Adrenal gland (tissue), 12 donors: ENCODE measurements around the gene ZGRF1. TPM values are rescaled to one million over a fixed set of nuclear protein-coding genes. Genes with fewer than 3 reads are reported as not detected.
"Not testable (repeated sequence)": the region's sequence is repeated elsewhere in the genome, so short reads cannot be mapped to it uniquely, and the experiment has no call there.

ENCODE experiments used
- DNase-seq, 7 donors: peaks; one replicate each; pipeline ENCODE4 v3.0.0-alpha.2; 2019 to 2020
- H3K27ac ChIP-seq, 5 donors: fragments of 200-600 bp; sonication (generic) in 4 of 5; 1 replicate in 3 of 5; 2 replicates in 2 of 5; pipeline versions ENCODE4 v1.5.1 to v1.8.0; 2016 to 2020; ENCODE audit warnings: mild to moderate bottlenecking in 1 of 5
- H3K27me3 ChIP-seq: fragments of 200-600 bp; 2 replicates; pipeline ENCODE4 v1.8.0; 2021
- H3K36me3 ChIP-seq, 2 donors: fragments of 200-600 bp; replicated peaks in 1 of 2; 1 replicate in 1 of 2; 2 replicates in 1 of 2; pipeline versions ENCODE4 v1.5.1 to v1.8.0; 2018 to 2022
- H3K4me1 ChIP-seq, 2 donors: fragments of 200-600 bp; replicated peaks in 1 of 2; 1 replicate in 1 of 2; 2 replicates in 1 of 2; pipeline versions ENCODE4 v1.5.1 to v1.8.0; 2018 to 2021
- H3K4me3 ChIP-seq, 4 donors: fragments of 200-600 bp; sonication (generic) in 3 of 4; one replicate each; pipeline ENCODE4 v1.5.1; 2016 to 2018
- H3K9me3 ChIP-seq, 3 donors: fragments of 200-600 bp; sonication (generic) in 1 of 3; replicated peaks in 1 of 3; 1 replicate in 2 of 3; 2 replicates in 1 of 3; pipeline versions ENCODE4 v1.5.1 to v1.8.0; 2016 to 2021
- POLR2A ChIP-seq, 2 donors: fragments of 450-650 bp; IDR thresholded peaks; one replicate each; pipeline ENCODE4 v1.6.1; 2017; ENCODE audit warnings: antibody characterized with exemption in 2 of 2, mild to moderate bottlenecking in 2 of 2, moderate library complexity in 1 of 2
- WGBS, 4 donors: extraction: QIAGEN DNeasy Blood & Tissue Kit in 2 of 4; methylation state at CpG; one replicate each; pipeline versions ENCODE4 v1.1.5 to v1.1.7; 2013 to 2017; 5-methylcytosine and 5-hydroxymethylcytosine counted together
- intact Hi-C, 2 donors: fragments of 100-400 bp; cut with DNase I; formaldehyde crosslinking; loops; one replicate each; pipeline versions ENCODE4 v1.14.1 to v1.15.0; 2022 to 2023
- microRNA counts, 2 donors: library from miRNA; unstranded; fragments of <30 nt; microRNA quantifications; one replicate each; lab custom pipeline; 2016
- microRNA-seq, 3 donors: library from miRNA; unstranded; fragments of <30 nt; microRNA quantifications; one replicate each; pipeline ENCODE4, GENCODE V29; 2017 to 2020
- polyA plus RNA-seq, 3 donors: library from polyadenylated mRNA; stranded (reverse); fragments of 200-250 nt in 2 of 3; fragments of 350-450 nt in 1 of 3; fragmentation: Illumina TruSeq in 1 of 3; extraction: RNeasy Lipid Tissue Mini Kit (QIAGEN cat#74804) in 1 of 3; gene quantifications; one replicate each; pipeline ENCODE4 v1.2.3, GENCODE V29; 2013 to 2014
- small RNA-seq, 2 donors: library from RNA; depleted of rRNA; stranded (forward); fragments of <200 nt; gene quantifications; one replicate each; pipeline ENCODE3, GENCODE V24; 2016
- total RNA-seq, 9 donors: library from RNA; depleted of rRNA in 4 of 9; stranded (reverse); fragments of >200 nt in 4 of 9; fragments of 120-200 nt in 1 of 9; fragmentation: NEBNext Ultra II Directional in 1 of 9; extraction: Animal tissue kit (Norgen Biotek cat#: 25700) in 1 of 9; gene quantifications; one replicate each; pipeline versions ENCODE4 v1.1.0 to v1.2.4, GENCODE V29; 2013 to 2023
- TF ChIP-seq, protein P1 (sequence below), 6 experiments: fragments of 450-650 bp in 4 of 6; fragments of 200-600 bp in 2 of 6; sonication (generic) in 1 of 6; IDR thresholded peaks; 1 replicate in 5 of 6; 2 replicates in 1 of 6; pipeline versions ENCODE4 v1.5.1 to v1.8.0; 2016 to 2021; ENCODE audit warnings: antibody characterized with exemption in 6 of 6, mild to moderate bottlenecking in 2 of 6, moderate library complexity in 1 of 6
- donor health status: healthy with polysubstance abuse.
- donor health status: Bipolar disorder and iron deficiency.
- donor health status: DM: yes; HTN: yes; CAD: no.
- donor health status: DM: no; HTN: no; CAD: no.
- donor health status: DM: no; HTN: no; CAD: no.
- donor health status: DM: yes; HTN: yes; CAD: no.

ZGRF1 gene
- total and polyA plus RNA-seq, 12 donors: 0.66 to 17.6 (median 2.8) TPM

DNA sequence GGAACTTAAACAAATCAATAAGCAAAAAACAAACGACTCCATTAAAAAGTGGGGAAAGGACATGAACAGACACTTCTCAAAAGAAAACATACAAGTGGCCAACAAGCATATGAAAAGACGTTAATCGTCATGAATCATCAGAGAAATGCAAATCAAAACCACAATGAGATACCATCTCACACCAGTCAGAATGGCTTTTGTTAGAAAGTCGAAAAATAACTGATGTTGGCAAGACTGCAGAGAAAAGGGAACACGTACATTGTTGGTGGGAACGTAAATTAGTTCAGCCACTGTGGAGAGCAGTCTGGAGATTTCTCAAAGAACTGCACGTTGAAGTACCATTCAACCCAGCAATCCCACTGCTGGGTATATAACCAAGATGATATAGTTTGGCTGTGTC lies 144.4 kb downstream of the ZGRF1 start:
- no peak for TF ChIP-seq POLR2A (IDR thresholded peaks at IDR 0.05)
- TF ChIP-seq, protein P1, sequence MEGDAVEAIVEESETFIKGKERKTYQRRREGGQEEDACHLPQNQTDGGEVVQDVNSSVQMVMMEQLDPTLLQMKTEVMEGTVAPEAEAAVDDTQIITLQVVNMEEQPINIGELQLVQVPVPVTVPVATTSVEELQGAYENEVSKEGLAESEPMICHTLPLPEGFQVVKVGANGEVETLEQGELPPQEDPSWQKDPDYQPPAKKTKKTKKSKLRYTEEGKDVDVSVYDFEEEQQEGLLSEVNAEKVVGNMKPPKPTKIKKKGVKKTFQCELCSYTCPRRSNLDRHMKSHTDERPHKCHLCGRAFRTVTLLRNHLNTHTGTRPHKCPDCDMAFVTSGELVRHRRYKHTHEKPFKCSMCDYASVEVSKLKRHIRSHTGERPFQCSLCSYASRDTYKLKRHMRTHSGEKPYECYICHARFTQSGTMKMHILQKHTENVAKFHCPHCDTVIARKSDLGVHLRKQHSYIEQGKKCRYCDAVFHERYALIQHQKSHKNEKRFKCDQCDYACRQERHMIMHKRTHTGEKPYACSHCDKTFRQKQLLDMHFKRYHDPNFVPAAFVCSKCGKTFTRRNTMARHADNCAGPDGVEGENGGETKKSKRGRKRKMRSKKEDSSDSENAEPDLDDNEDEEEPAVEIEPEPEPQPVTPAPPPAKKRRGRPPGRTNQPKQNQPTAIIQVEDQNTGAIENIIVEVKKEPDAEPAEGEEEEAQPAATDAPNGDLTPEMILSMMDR (IDR thresholded peaks at IDR 0.05): no peak
- Histone ChIP-seq H3K4me3 (no peak overlapping the region), H3K4me1 (no peaks in the 10 kb centered on the region)

DNA sequence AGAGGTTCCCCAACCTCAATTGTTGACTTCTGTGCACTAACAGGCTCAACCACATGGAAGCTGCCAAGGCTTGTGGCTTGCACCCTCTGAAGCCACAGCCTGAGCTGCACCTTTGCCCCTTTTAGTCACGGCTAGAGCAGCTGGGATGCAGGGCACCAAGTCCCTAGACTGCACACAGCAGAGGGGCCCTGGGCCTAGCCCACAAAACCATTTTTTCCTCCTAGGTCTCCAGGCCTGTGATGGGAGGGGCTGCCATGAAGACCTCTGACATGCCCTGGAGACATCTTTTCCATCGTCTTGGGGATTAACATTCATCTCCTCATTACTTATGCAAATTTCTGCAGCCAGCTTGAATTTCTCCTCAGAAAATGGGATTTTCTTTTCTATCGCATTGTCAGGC lies 145.9 kb downstream of the ZGRF1 start:
- intact Hi-C loops, DNase-seq: not testable (repeated sequence)
- 72 to 89% (median 78%) methylated on average over 2 to 3 of the region's 3 CpGs for WGBS, 4 donors

More for the DNA sequence above, 144.4 kb downstream of the ZGRF1 start:
- intact Hi-C loops: no loop called here
- Histone ChIP-seq H3K27ac (no peak overlapping the region), H3K9me3 (peaks cover 0 to 7% (median 0%) of the 10 kb centered on the region in 3 donors), H3K27me3 (no peaks in the 10 kb centered on the region), H3K36me3 (no peaks in the 10 kb centered on the region)
- DNase-seq: no peak
- 73 to 78% (median 77%) methylated on average over 7 of the region's 7 CpGs for WGBS, 4 donors

More for the DNA sequence above, 145.9 kb downstream of the ZGRF1 start:
- H3K27me3 ChIP-seq, H3K4me1 ChIP-seq, H3K36me3 ChIP-seq, H3K9me3 ChIP-seq, H3K4me3 ChIP-seq, H3K27ac ChIP-seq: not testable (repeated sequence)

MicroRNA genes within 50 kb of the gene (microRNA counts, 767-probe panel; counts per million panel counts)
- microRNA hsa-miR-302a-3p (lab: Ali Mortazavi, UCI) (0 counts per million in 2 donors), microRNA hsa-miR-302b-3p (lab: Ali Mortazavi, UCI) (0 counts per million in 2 donors), microRNA hsa-miR-302c-3p (lab: Ali Mortazavi, UCI) (0 counts per million in 2 donors), microRNA hsa-miR-302d-3p (lab: Ali Mortazavi, UCI) (0 to 3,569 counts per million in 2 donors), microRNA hsa-miR-367-3p (lab: Ali Mortazavi, UCI) (0 counts per million in 2 donors)

Small RNA genes within 50 kb of the gene (microRNA-seq; reads per million reads assigned to microRNA genes)
- gene MIR302A (0.28 to 1.9 (median 1.3) reads per million in 3 donors), gene MIR302B (0 to 0.57 (median 0.38) reads per million in 3 donors), gene MIR302C (0 to 0.45 (median 0) reads per million in 3 donors), gene MIR302D (0 to 0.89 (median 0) reads per million in 3 donors), gene MIR367 (0 reads per million in 3 donors)

Small RNA genes within 50 kb of the gene (small RNA-seq; reads per million reads assigned to genes)
- gene MIR302A (0 reads per million in 2 donors), gene MIR302C (0 reads per million in 2 donors), gene MIR302D (0 reads per million in 2 donors), gene MIR367 (0 reads per million in 2 donors)

Other genes starting within 250 kb of the ZGRF1 start
- gene NEUROG2, start 120.7 kb downstream of the ZGRF1 start, total RNA-seq: under 1 TPM in 1 of 9 donors, not detected in 8; 0.06 TPM
- gene NEUROG2, start 120.7 kb downstream of the ZGRF1 start, polyA plus RNA-seq: not detected
- 10 to 100 TPM; 15.3 to 67.0 (median 35.2) TPM for gene LARP7, start 234 bp upstream of the ZGRF1 start, total RNA-seq
- 10 to 100 TPM; 41.6 to 65.6 (median 61.1) TPM for gene LARP7, start 234 bp upstream of the ZGRF1 start, polyA plus RNA-seq